ENCODE data around the gene RNF144B. TPM values are rescaled to one million over a fixed set of nuclear protein-coding genes. Genes with fewer than 3 reads are reported as not detected.
A peak's percentile ranks its signal among the peaks of the same experiment; 100 is the strongest.

RNF144B gene
- total RNA-seq, 1 donor from 2014 or later: 10.2 TPM

GRCh38 chr6:18495236-18495635 lies 108.1 kb downstream of the RNF144B start:
- TF ChIP-seq CTCF (IDR thresholded peaks at IDR 0.05): no peak

GRCh38 chr6:18496462-18496861 lies 109.3 kb downstream of the RNF144B start:
- no peak for DNase-seq (ENCODE audit: low spot score)
- Mint-ChIP-seq H3K4me3 (ENCODE audit: unreplicated experiment) (no peak overlapping the region), H3K36me3 (ENCODE audit: low read depth) (no peaks in the 10 kb centered on the region), H3K4me1 (ENCODE audit: low read depth) (peaks cover 19% of the 10 kb centered on the region), H3K27ac (ENCODE audit: unreplicated experiment) (no peak overlapping the region), H3K9me3 (ENCODE audit: low read depth) (no peaks in the 10 kb centered on the region), H3K27me3 (ENCODE audit: low read depth) (no peaks in the 10 kb centered on the region)
- no peak for TF ChIP-seq CTCF (IDR thresholded peaks at IDR 0.05)

More at GRCh38 chr6:18495236-18495635, 108.1 kb downstream of the RNF144B start:
- H3K4me1 Mint-ChIP-seq (ENCODE audit: low read depth): peaks cover 19% of the 10 kb centered on the region
- no peak overlapping the region for H3K4me3 Mint-ChIP-seq (ENCODE audit: unreplicated experiment)
- H3K36me3 Mint-ChIP-seq (ENCODE audit: low read depth): no peaks in the 10 kb centered on the region
- DNase-seq (ENCODE audit: low spot score): no peak
- H3K27me3 Mint-ChIP-seq (ENCODE audit: low read depth): no peaks in the 10 kb centered on the region
- H3K9me3 Mint-ChIP-seq (ENCODE audit: low read depth): no peaks in the 10 kb centered on the region
- H3K27ac Mint-ChIP-seq (ENCODE audit: unreplicated experiment): no peak overlapping the region

DNA sequence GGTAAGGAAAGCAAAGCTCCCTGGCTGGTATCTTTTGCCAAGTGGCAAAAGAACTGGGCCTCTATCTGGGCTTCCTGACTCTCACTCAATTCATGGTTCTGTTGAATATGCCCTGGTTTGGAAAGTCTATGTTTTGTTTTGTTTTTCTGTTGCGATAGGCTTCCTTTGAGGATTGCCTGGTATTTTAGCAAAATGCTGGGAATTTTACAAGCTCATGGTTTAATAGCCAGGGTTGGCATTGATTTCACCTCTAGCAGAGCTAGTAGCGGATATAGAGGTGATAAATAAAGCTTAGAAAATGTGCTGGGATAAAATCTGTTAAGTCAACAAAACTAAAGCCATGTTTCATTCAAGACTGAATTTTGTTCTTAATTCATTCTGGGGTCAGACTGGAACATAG lies 109.9 kb downstream of the RNF144B start:
- H3K36me3 Mint-ChIP-seq (ENCODE audit: low read depth): no peaks in the 10 kb centered on the region
- no peak for TF ChIP-seq CTCF (IDR thresholded peaks at IDR 0.05)
- H3K4me3 Mint-ChIP-seq (ENCODE audit: unreplicated experiment): no peak overlapping the region

GRCh38 chr6:18498408-18498807 lies 111.3 kb downstream of the RNF144B start:
- Mint-ChIP-seq H3K4me1 (ENCODE audit: low read depth) (peaks cover 24% of the 10 kb centered on the region), H3K9me3 (ENCODE audit: low read depth) (no peaks in the 10 kb centered on the region), H3K36me3 (ENCODE audit: low read depth) (no peaks in the 10 kb centered on the region), H3K27ac (ENCODE audit: unreplicated experiment) (no peak overlapping the region), H3K4me3 (ENCODE audit: unreplicated experiment) (no peak overlapping the region), H3K27me3 (ENCODE audit: low read depth) (no peaks in the 10 kb centered on the region)
- TF ChIP-seq CTCF (IDR thresholded peaks at IDR 0.05): no peak
- DNase-seq (ENCODE audit: low spot score): no peak

More for the DNA sequence above, 109.9 kb downstream of the RNF144B start:
- no peak for DNase-seq (ENCODE audit: low spot score)
- Mint-ChIP-seq H3K27ac (ENCODE audit: unreplicated experiment) (peak overlapping the region; percentile 33), H3K27me3 (ENCODE audit: low read depth) (no peaks in the 10 kb centered on the region), H3K4me1 (ENCODE audit: low read depth) (peaks cover 19% of the 10 kb centered on the region), H3K9me3 (ENCODE audit: low read depth) (no peaks in the 10 kb centered on the region)

DNA sequence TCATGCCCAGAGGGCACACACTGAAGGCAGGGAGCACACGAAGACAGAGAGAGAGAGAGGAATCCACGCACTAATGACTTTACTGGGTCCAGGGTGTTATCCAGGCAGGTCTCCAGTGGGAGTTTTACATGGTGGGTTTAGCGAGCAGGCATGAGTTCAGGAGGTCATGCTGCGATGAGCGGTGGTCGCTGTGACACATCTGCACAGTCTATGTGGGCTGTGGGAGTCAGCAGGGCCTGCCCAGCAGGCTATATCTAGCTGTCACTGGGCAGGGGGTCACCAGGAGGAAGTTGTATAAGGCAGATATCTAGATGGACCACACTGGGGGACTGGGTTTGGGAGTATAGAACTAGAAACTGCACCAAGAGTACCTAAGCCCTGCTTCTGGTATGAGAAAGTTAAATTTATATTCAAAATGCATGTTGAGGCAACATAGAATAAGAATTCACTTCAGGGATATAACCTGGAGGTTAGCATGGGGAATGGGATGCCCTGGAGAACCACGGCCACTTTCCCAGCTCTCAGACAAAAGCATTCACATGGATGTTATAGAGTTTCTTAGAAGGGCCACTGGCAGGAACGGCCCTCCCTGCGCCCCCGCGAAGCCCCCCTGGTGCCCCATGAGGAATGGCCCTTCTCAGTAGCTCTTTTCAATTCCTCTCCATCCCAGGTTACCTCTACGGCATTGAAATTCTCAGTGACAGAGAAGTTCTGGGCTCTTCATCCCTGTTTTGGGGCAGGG lies 113.9 kb downstream of the RNF144B start:
- H3K4me1 Mint-ChIP-seq (ENCODE audit: low read depth): peaks cover 21% of the 10 kb centered on the region
- H3K36me3 Mint-ChIP-seq (ENCODE audit: low read depth): no peaks in the 10 kb centered on the region
- no peak overlapping the region for H3K4me3 Mint-ChIP-seq (ENCODE audit: unreplicated experiment)
- no peak overlapping the region for H3K27ac Mint-ChIP-seq (ENCODE audit: unreplicated experiment)
- no peak for DNase-seq (ENCODE audit: low spot score)
- no peaks in the 10 kb centered on the region for H3K9me3 Mint-ChIP-seq (ENCODE audit: low read depth)
- TF ChIP-seq CTCF (IDR thresholded peaks at IDR 0.05): no peak
- no peaks in the 10 kb centered on the region for H3K27me3 Mint-ChIP-seq (ENCODE audit: low read depth)

Measured in chondrocyte (in vitro differentiated cells).